Stimulated activated naive CD8-positive, alpha-beta T cell treated with anti-CD3 and anti-CD28 coated beads, Interleukin-15, Interleukin-2, amounts not matched to agents 100 ng/mL and 50 ng/mL, for 24 hours (primary cell): ENCODE measurements around the gene LHX4.

Experiments
- H3K27ac Mint-ChIP-seq: one replicate; pipeline ENCODE4 v1.8.0; 2021; ENCODE audit warnings: mild to moderate bottlenecking, mixed read lengths
- H3K27me3 Mint-ChIP-seq: one replicate; pipeline ENCODE4 v1.8.0; 2021; ENCODE audit warnings: mixed read lengths
- H3K36me3 Mint-ChIP-seq: one replicate; pipeline ENCODE4 v1.8.0; 2021; ENCODE audit warnings: low read depth, mixed read lengths
- H3K4me1 Mint-ChIP-seq: one replicate; pipeline ENCODE4 v1.8.0; 2021; ENCODE audit warnings: low read depth, mixed read lengths
- H3K4me3 Mint-ChIP-seq: one replicate; pipeline ENCODE4 v1.8.0; 2021; ENCODE audit warnings: mild to moderate bottlenecking, mixed read lengths
- H3K9me3 Mint-ChIP-seq: one replicate; pipeline ENCODE4 v1.8.0; 2021; ENCODE audit warnings: mixed read lengths

LHX4 gene

GRCh38 chr1:180210008-180210620 is 19.9 kb upstream of the LHX4 start:
- Mint-ChIP-seq H3K9me3 (no peaks in the 10 kb centered on the region), H3K4me3 (no peak overlapping the region), H3K36me3 (no peaks in the 10 kb centered on the region), H3K27ac (no peak overlapping the region), H3K27me3 (no peaks in the 10 kb centered on the region), H3K4me1 (peaks cover 9% of the 10 kb centered on the region)

GRCh38 chr1:180211156-180211859 is 18.8 kb upstream of the LHX4 start:
- H3K4me1 Mint-ChIP-seq: peaks cover 9% of the 10 kb centered on the region

GRCh38 chr1:180211860-180212229 is 18.2 kb upstream of the LHX4 start:
- H3K36me3 Mint-ChIP-seq: no peaks in the 10 kb centered on the region
- H3K4me3 Mint-ChIP-seq: no peak overlapping the region
- H3K27ac Mint-ChIP-seq: no peak overlapping the region
- no peaks in the 10 kb centered on the region for H3K27me3 Mint-ChIP-seq
- no peaks in the 10 kb centered on the region for H3K9me3 Mint-ChIP-seq
- H3K4me1 Mint-ChIP-seq: peaks cover 9% of the 10 kb centered on the region

More at GRCh38 chr1:180211156-180211859, 18.8 kb upstream of the LHX4 start:
- H3K27ac Mint-ChIP-seq: no peak overlapping the region
- H3K36me3 Mint-ChIP-seq: no peaks in the 10 kb centered on the region
- H3K4me3 Mint-ChIP-seq: no peak overlapping the region
- H3K9me3 Mint-ChIP-seq: no peaks in the 10 kb centered on the region
- H3K27me3 Mint-ChIP-seq: no peaks in the 10 kb centered on the region

- Mint-ChIP-seq H3K27me3 (no peaks in the 10 kb centered on the region), H3K36me3 (no peaks in the 10 kb centered on the region), H3K27ac (peak overlapping the region; percentile 54), H3K4me3 (peak overlapping the region; percentile 59), H3K4me1 (peaks cover 9% of the 10 kb centered on the region), H3K9me3 (no peaks in the 10 kb centered on the region)
Observed at GRCh38 chr1:180213401-180214170, 16.5 kb upstream of the LHX4 start.

GRCh38 chr1:180215856-180216625 is 14.0 kb upstream of the LHX4 start:
- H3K4me3 Mint-ChIP-seq: no peak overlapping the region

GRCh38 chr1:180217006-180217405 is 13.1 kb upstream of the LHX4 start:
- Mint-ChIP-seq H3K27ac (no peak overlapping the region), H3K27me3 (peaks cover under 1% of the 10 kb centered on the region), H3K9me3 (no peaks in the 10 kb centered on the region), H3K4me1 (peaks cover 9% of the 10 kb centered on the region), H3K4me3 (no peak overlapping the region), H3K36me3 (no peaks in the 10 kb centered on the region)

More at GRCh38 chr1:180215856-180216625, 14.0 kb upstream of the LHX4 start:
- H3K4me1 Mint-ChIP-seq: peaks cover 9% of the 10 kb centered on the region
- no peaks in the 10 kb centered on the region for H3K27me3 Mint-ChIP-seq
- peak overlapping the region; percentile 19 for H3K27ac Mint-ChIP-seq
- H3K9me3 Mint-ChIP-seq: no peaks in the 10 kb centered on the region
- H3K36me3 Mint-ChIP-seq: no peaks in the 10 kb centered on the region

- Mint-ChIP-seq H3K4me3 (no peak overlapping the region), H3K27ac (no peak overlapping the region), H3K36me3 (no peaks in the 10 kb centered on the region), H3K9me3 (no peaks in the 10 kb centered on the region), H3K4me1 (no peaks in the 10 kb centered on the region), H3K27me3 (peaks cover 21% of the 10 kb centered on the region)
Observed at GRCh38 chr1:180218806-180219765, 11.0 kb upstream of the LHX4 start.

- Mint-ChIP-seq H3K4me3 (no peak overlapping the region), H3K36me3 (no peaks in the 10 kb centered on the region), H3K27me3 (peaks cover 28% of the 10 kb centered on the region), H3K27ac (no peak overlapping the region), H3K9me3 (no peaks in the 10 kb centered on the region), H3K4me1 (no peaks in the 10 kb centered on the region)
Observed at GRCh38 chr1:180219776-180220175, 10.3 kb upstream of the LHX4 start.

- no peaks in the 10 kb centered on the region for H3K9me3 Mint-ChIP-seq
- no peaks in the 10 kb centered on the region for H3K36me3 Mint-ChIP-seq
- no peak overlapping the region for H3K27ac Mint-ChIP-seq
- no peak overlapping the region for H3K4me3 Mint-ChIP-seq
- H3K4me1 Mint-ChIP-seq: no peaks in the 10 kb centered on the region
- peaks cover 44% of the 10 kb centered on the region for H3K27me3 Mint-ChIP-seq
Observed at GRCh38 chr1:180221462-180221861, 8.6 kb upstream of the LHX4 start.

- Mint-ChIP-seq H3K4me1 (peaks cover 8% of the 10 kb centered on the region), H3K36me3 (no peaks in the 10 kb centered on the region), H3K4me3 (no peak overlapping the region), H3K27me3 (peaks cover 66% of the 10 kb centered on the region), H3K27ac (no peak overlapping the region), H3K9me3 (no peaks in the 10 kb centered on the region)
Observed at GRCh38 chr1:180224902-180225301, 5.2 kb upstream of the LHX4 start.

GRCh38 chr1:180225403-180225802 is 4.7 kb upstream of the LHX4 start:
- no peak overlapping the region for H3K4me3 Mint-ChIP-seq
- H3K27ac Mint-ChIP-seq: no peak overlapping the region
- H3K27me3 Mint-ChIP-seq: peaks cover 66% of the 10 kb centered on the region
- H3K36me3 Mint-ChIP-seq: no peaks in the 10 kb centered on the region
- H3K4me1 Mint-ChIP-seq: peaks cover 8% of the 10 kb centered on the region
- no peaks in the 10 kb centered on the region for H3K9me3 Mint-ChIP-seq

- peak overlapping the region; percentile 60 for H3K4me3 Mint-ChIP-seq
- H3K27me3 Mint-ChIP-seq: peaks cover 78% of the 10 kb centered on the region
- H3K36me3 Mint-ChIP-seq: no peaks in the 10 kb centered on the region
- peaks cover 17% of the 10 kb centered on the region for H3K4me1 Mint-ChIP-seq
- H3K27ac Mint-ChIP-seq: no peak overlapping the region
- no peaks in the 10 kb centered on the region for H3K9me3 Mint-ChIP-seq
Observed at GRCh38 chr1:180227861-180228647, 2.0 kb upstream of the LHX4 start.
